ENCODE results near the gene E2F4. TPM values are rescaled to one million over a fixed set of nuclear protein-coding genes. Genes with fewer than 3 reads are reported as not detected.

E2F4 gene
- total RNA-seq, 1 experiment from 2014 or later: 74.5 TPM

- ATAC-seq (peak; percentile 55), DNase-seq (ENCODE audit: low read depth, low spot score) (no peak)
- Histone ChIP-seq H3K27me3 (ENCODE audit: control insufficient read depth, insufficient read depth, low read length) (no peaks in the 10 kb centered on the region), H3K4me3 (ENCODE audit: low read depth in 2 of 2, low read length in 2 of 2) (peak overlapping the region; percentile 38 to 48), H3K4me1 (ENCODE audit: control insufficient read depth, insufficient read depth, low read length) (peaks cover 11% of the 10 kb centered on the region; the same call in 1 of the 2 replicates), H3K9me3 (ENCODE audit: control insufficient read depth, insufficient read depth, low read depth, low read length) (no peaks in the 10 kb centered on the region), H3K36me3 (ENCODE audit: control insufficient read depth, insufficient read depth, low read length) (peaks cover under 1% of the 10 kb centered on the region; the same call in 1 of the 2 replicates), H3K27ac (ENCODE audit: low read length) (no peak overlapping the region)
- POLR2A ChIA-PET: no interaction called here
- no TSS peak for BruUV-seq (replicated peaks)
- CTCF ChIA-PET: no interaction called here
- in situ Hi-C loops (cut with HindIII; ENCODE audit: low pct_unique_long_range_greater_than_20kb, low sequenced_read_pairs) (no loop called here), intact Hi-C loops (cut with micrococcal nuclease; ENCODE audit: unreplicated experiment) (no loop called here)
- TF ChIP-seq POLR2AphosphoS5 (IDR thresholded peaks at IDR 0.05; ENCODE audit: low read depth, low read length) (peak; percentile 22; the same call in 1 of the 2 replicates), REST (IDR thresholded peaks at IDR 0.05; ENCODE audit: insufficient read depth in 1 of 2, low read depth in 2 of 2, low read length in 1 of 2) (peak in 1 of 2 experiments; percentile 10; a peak in 1 of 4 replicates), SIN3A (IDR thresholded peaks at IDR 0.05; ENCODE audit: borderline replicate concordance, insufficient read depth, low read depth, low read length) (no peak), TCF7L2 (IDR thresholded peaks at IDR 0.05; ENCODE audit: low read depth, low read length) (no peak), CTCF (IDR thresholded peaks at IDR 0.05) (no peak)
Observed at GRCh38 chr16:67177743-67178699, 13.9 kb upstream of the E2F4 start.

- BruUV-seq (replicated peaks): no TSS peak
- in situ Hi-C loops (cut with HindIII; ENCODE audit: low pct_unique_long_range_greater_than_20kb, low sequenced_read_pairs) (no loop called here), intact Hi-C loops (cut with micrococcal nuclease; ENCODE audit: unreplicated experiment) (loop anchor here (10.0 kb wide), 1 partner anchor 225 kb away; no protein-coding TSS in a partner anchor)
- ChIA-PET POLR2A (no interaction called here), CTCF (no interaction called here)
- peaks cover 4% of the 10 kb centered on the region; the same call in 1 of the 2 replicates for H3K36me3 ChIP-seq (ENCODE audit: control insufficient read depth, insufficient read depth, low read length)
- DNase-seq (ENCODE audit: low read depth, low spot score): no peak
- H3K27me3 ChIP-seq (ENCODE audit: control insufficient read depth, insufficient read depth, low read length): no peaks in the 10 kb centered on the region
- H3K4me3 ChIP-seq (ENCODE audit: low read depth in 2 of 2, low read length in 2 of 2): no peak overlapping the region
- ATAC-seq: no peak
- peaks cover 8% of the 10 kb centered on the region; the same call in 1 of the 2 replicates for H3K4me1 ChIP-seq (ENCODE audit: control insufficient read depth, insufficient read depth, low read length)
- no peak overlapping the region for H3K27ac ChIP-seq (ENCODE audit: low read length)
- no peak for TF ChIP-seq REST (IDR thresholded peaks at IDR 0.05; ENCODE audit: insufficient read depth in 1 of 2, low read depth in 2 of 2, low read length in 1 of 2)
- TF ChIP-seq CTCF (IDR thresholded peaks at IDR 0.05): peak; percentile 65
- TF ChIP-seq POLR2AphosphoS5 (IDR thresholded peaks at IDR 0.05; ENCODE audit: low read depth, low read length): no peak
- H3K9me3 ChIP-seq (ENCODE audit: control insufficient read depth, insufficient read depth, low read depth, low read length): no peaks in the 10 kb centered on the region
Observed at GRCh38 chr16:67179421-67180080, 12.4 kb upstream of the E2F4 start.

Data from Panc1 (cell line).